Parathyroid adenoma (tissue), 2 donors: ENCODE measurements around the gene SPPL3.

ENCODE experiments used
- H2AFZ ChIP-seq: fragments of 300-600 bp; sonication (generic); one replicate; pipeline ENCODE4 v1.7.0; 2017; ENCODE audit warnings: antibody characterized with exemption, mild to moderate bottlenecking
- H3K27ac ChIP-seq: fragments of 300-600 bp; sonication (generic); one replicate; pipeline ENCODE4 v1.7.0; 2017
- H3K27me3 ChIP-seq: fragments of 300-600 bp; sonication (generic); one replicate; pipeline ENCODE4 v1.7.0; 2017; ENCODE audit warnings: low read length; ENCODE audit not compliant: control insufficient read depth, insufficient read depth
- H3K36me3 ChIP-seq: fragments of 300-600 bp; sonication (generic); one replicate; pipeline ENCODE4 v1.7.0; 2017; ENCODE audit warnings: low read length; ENCODE audit not compliant: control insufficient read depth, insufficient read depth
- H3K4me1 ChIP-seq: fragments of 300-600 bp; sonication (generic); one replicate; pipeline ENCODE4 v1.7.0; 2017; ENCODE audit warnings: control low read depth
- H3K4me2 ChIP-seq: fragments of 300-600 bp; sonication (generic); one replicate; pipeline ENCODE4 v1.7.0; 2017; ENCODE audit warnings: low read length
- H3K4me3 ChIP-seq: fragments of 300-600 bp; sonication (generic); one replicate; pipeline ENCODE4 v1.7.0; 2017; ENCODE audit warnings: low read depth, low read length
- H3K79me2 ChIP-seq: fragments of 300-600 bp; sonication (generic); one replicate; pipeline ENCODE4 v1.7.0; 2017; ENCODE audit warnings: control low read depth
- H3K9ac ChIP-seq: fragments of 300-600 bp; sonication (generic); one replicate; pipeline ENCODE4 v1.7.0; 2017; ENCODE audit warnings: mild to moderate bottlenecking
- H3K9me3 ChIP-seq: fragments of 300-600 bp; sonication (generic); one replicate; pipeline ENCODE4 v1.7.0; 2017; ENCODE audit warnings: low read length; ENCODE audit not compliant: control insufficient read depth
- CTCF ChIP-seq: fragments of 300-600 bp; sonication (generic); IDR thresholded peaks from one replicate; pipeline ENCODE4 v1.7.0; 2017; ENCODE audit warnings: antibody characterized with exemption, mild to moderate bottlenecking
- donor health status: primary hyperparathyroidism.

The SPPL3 gene

GRCh38 chr12:120832737-120833136 lies 71.4 kb downstream of the SPPL3 start:
- Histone ChIP-seq H3K27ac (no peak overlapping the region), H3K4me1 (peaks cover 15% of the 10 kb centered on the region), H3K79me2 (peaks cover 30% of the 10 kb centered on the region), H3K9me3 (no peaks in the 10 kb centered on the region), H3K36me3 (no peaks in the 10 kb centered on the region), H3K4me3 (no peak overlapping the region), H3K4me2 (no peak overlapping the region), H3K27me3 (no peaks in the 10 kb centered on the region), H2AFZ (no peak overlapping the region), H3K9ac (no peak overlapping the region)
- no peak for TF ChIP-seq CTCF

- H3K79me2 ChIP-seq, result peaks cover 34% of the 10 kb centered on the region
- no peak overlapping the region for H3K4me2 ChIP-seq
- H3K36me3 ChIP-seq, result no peaks in the 10 kb centered on the region
- no peak overlapping the region for H3K27ac ChIP-seq
- no peak overlapping the region for H2AFZ ChIP-seq
- H3K4me1 ChIP-seq, result peaks cover 18% of the 10 kb centered on the region
- no peak overlapping the region for H3K9ac ChIP-seq
- H3K27me3 ChIP-seq, result no peaks in the 10 kb centered on the region
- no peaks in the 10 kb centered on the region for H3K9me3 ChIP-seq
- no peak for TF ChIP-seq CTCF
- no peak overlapping the region for H3K4me3 ChIP-seq
Observed at GRCh38 chr12:120831648-120832267, 72.4 kb downstream of the SPPL3 start.

- no peaks in the 10 kb centered on the region for H3K36me3 ChIP-seq
- H3K27me3 ChIP-seq, result no peaks in the 10 kb centered on the region
- peaks cover 34% of the 10 kb centered on the region for H3K79me2 ChIP-seq
- H3K4me2 ChIP-seq, result no peak overlapping the region
- H3K9ac ChIP-seq, result no peak overlapping the region
- H3K9me3 ChIP-seq, result no peaks in the 10 kb centered on the region
- no peak overlapping the region for H3K27ac ChIP-seq
- no peak overlapping the region for H3K4me3 ChIP-seq
- H3K4me1 ChIP-seq, result peaks cover 23% of the 10 kb centered on the region
- no peak overlapping the region for H2AFZ ChIP-seq
- TF ChIP-seq CTCF, result no peak
Observed at GRCh38 chr12:120830966-120831365, 73.2 kb downstream of the SPPL3 start.

GRCh38 chr12:120830052-120830940 lies 73.9 kb downstream of the SPPL3 start:
- Histone ChIP-seq H3K36me3 (no peaks in the 10 kb centered on the region), H3K79me2 (peaks cover 39% of the 10 kb centered on the region), H3K9me3 (no peaks in the 10 kb centered on the region), H3K27ac (no peak overlapping the region), H2AFZ (no peak overlapping the region), H3K4me3 (no peak overlapping the region), H3K4me1 (peaks cover 21% of the 10 kb centered on the region), H3K9ac (no peak overlapping the region), H3K27me3 (no peaks in the 10 kb centered on the region), H3K4me2 (no peak overlapping the region)
- no peak for TF ChIP-seq CTCF
